Measurements from ENCODE around the gene ZNF367.

Gene ZNF367

GRCh38 chr9:96418083-96418919 is at the start of gene ZNF367:
ZNF367 (minus strand) TSS chr9:96418370; CDS start chr9:96418032, 338 bp downstream.
- peak; percentile 84 for DNase-seq (ENCODE audit: low read depth)
- H3K4me3 ChIP-seq (ENCODE audit: low read depth, low read length) = peak within 1 kb of the TSS; percentile 78
- TF ChIP-seq, protein P1, sequence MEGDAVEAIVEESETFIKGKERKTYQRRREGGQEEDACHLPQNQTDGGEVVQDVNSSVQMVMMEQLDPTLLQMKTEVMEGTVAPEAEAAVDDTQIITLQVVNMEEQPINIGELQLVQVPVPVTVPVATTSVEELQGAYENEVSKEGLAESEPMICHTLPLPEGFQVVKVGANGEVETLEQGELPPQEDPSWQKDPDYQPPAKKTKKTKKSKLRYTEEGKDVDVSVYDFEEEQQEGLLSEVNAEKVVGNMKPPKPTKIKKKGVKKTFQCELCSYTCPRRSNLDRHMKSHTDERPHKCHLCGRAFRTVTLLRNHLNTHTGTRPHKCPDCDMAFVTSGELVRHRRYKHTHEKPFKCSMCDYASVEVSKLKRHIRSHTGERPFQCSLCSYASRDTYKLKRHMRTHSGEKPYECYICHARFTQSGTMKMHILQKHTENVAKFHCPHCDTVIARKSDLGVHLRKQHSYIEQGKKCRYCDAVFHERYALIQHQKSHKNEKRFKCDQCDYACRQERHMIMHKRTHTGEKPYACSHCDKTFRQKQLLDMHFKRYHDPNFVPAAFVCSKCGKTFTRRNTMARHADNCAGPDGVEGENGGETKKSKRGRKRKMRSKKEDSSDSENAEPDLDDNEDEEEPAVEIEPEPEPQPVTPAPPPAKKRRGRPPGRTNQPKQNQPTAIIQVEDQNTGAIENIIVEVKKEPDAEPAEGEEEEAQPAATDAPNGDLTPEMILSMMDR (IDR thresholded peaks at IDR 0.05; ENCODE audit: low read depth, low read length, missing control alignments) = no peak

GRCh38 chr9:96467784-96468183 is 49.6 kb upstream of the ZNF367 start:
- no peak overlapping the region for H3K4me3 ChIP-seq (ENCODE audit: low read depth, low read length)
- TF ChIP-seq, protein P1 (IDR thresholded peaks at IDR 0.05; ENCODE audit: low read depth, low read length, missing control alignments) = no peak
- DNase-seq (ENCODE audit: low read depth) = no peak

DNA sequence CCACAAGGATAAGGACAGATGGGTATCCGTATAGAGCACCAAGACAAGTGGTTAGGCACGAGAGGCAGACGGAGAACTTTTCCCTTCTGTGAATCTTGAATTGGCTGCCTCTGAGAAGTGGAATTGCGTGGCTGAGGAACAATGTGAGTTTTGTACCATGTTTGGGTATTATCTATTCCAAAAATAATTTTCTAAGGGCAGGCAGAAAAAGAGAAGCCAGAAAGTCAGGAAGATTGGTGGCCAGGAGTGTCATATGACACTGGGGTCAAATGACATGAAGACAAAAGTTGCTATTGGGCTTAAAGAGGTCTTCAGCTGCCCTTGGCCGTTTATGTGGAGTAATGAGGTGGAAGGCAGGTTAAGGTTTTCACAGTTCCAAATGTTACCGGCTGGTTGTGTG is 46.3 kb upstream of the ZNF367 start:
- no peak overlapping the region for H3K4me3 ChIP-seq (ENCODE audit: low read depth, low read length)
- no peak for DNase-seq (ENCODE audit: low read depth)
- TF ChIP-seq, protein P1 (IDR thresholded peaks at IDR 0.05; ENCODE audit: low read depth, low read length, missing control alignments) = no peak

DNA sequence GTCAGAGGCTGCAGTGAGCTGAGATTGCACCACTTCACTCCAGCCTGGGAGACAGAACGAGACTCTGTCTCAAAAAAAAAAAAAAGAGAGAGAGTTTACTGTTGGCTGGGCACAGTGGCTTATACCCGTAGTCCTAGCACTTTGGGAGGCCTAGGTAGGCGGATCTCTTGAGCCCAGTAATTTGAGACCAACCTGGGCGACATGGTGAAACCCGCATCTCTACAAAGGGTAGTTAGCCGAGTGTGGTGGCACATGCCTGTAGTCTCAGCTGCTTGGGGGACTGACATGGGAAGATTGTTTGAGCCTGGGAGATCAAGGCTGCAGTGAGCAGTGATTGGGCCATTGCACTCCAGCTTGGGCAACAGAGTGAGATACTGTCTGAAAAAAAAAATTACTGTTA is 44.4 kb upstream of the ZNF367 start:
- TF ChIP-seq, protein P1 (IDR thresholded peaks at IDR 0.05; ENCODE audit: low read depth, low read length, missing control alignments) = no peak
- DNase-seq (ENCODE audit: low read depth) = no peak
- no peak overlapping the region for H3K4me3 ChIP-seq (ENCODE audit: low read depth, low read length)

- TF ChIP-seq, protein P1 (IDR thresholded peaks at IDR 0.05; ENCODE audit: low read depth, low read length, missing control alignments) = no peak
- DNase-seq (ENCODE audit: low read depth) = no peak
Observed at GRCh38 chr9:96461336-96461735, 43.2 kb upstream of the ZNF367 start.

GRCh38 chr9:96460882-96461281 is 42.7 kb upstream of the ZNF367 start:
- TF ChIP-seq, protein P1 (IDR thresholded peaks at IDR 0.05; ENCODE audit: low read depth, low read length, missing control alignments) = no peak
- H3K4me3 ChIP-seq (ENCODE audit: low read depth, low read length) = no peak overlapping the region
- no peak for DNase-seq (ENCODE audit: low read depth)

More at GRCh38 chr9:96461336-96461735, 43.2 kb upstream of the ZNF367 start:
- no peak overlapping the region for H3K4me3 ChIP-seq (ENCODE audit: low read depth, low read length)

DNA sequence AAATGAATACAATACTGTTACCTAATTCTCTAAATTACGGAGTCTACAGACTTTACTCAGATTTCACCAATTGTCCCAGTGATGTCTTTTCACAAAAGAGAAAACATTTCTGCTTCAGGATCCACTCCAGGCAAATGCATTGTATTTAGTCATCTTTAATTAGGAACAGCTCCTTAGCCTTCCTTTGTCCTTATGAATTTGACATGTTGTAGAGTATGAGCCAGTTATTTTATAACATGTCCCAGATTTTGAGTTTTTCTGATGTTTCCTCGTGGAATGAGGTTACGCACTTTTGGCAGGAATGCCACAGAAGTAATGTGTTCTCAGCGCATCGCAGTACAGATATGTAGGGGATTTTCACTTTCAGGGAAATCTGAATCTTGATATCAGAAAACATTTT is 42.3 kb upstream of the ZNF367 start:
- DNase-seq (ENCODE audit: low read depth) = no peak
- TF ChIP-seq, protein P1 (IDR thresholded peaks at IDR 0.05; ENCODE audit: low read depth, low read length, missing control alignments) = no peak
- no peak overlapping the region for H3K4me3 ChIP-seq (ENCODE audit: low read depth, low read length)

Data from GM12864 (cell line).